Amniotic epithelial cell (primary cell): ENCODE measurements around the gene CEBPA.
"Not testable (repeated sequence)": the region's sequence is repeated elsewhere in the genome, so short reads cannot be mapped to it uniquely, and the experiment has no call there.

ENCODE experiments used
- DNase-seq: peaks from one replicate; pipeline ENCODE4 v3.0.0-alpha.2; 2010; ENCODE audit warnings: low read depth

The CEBPA gene

GRCh38 chr19:33300009-33300893 lies 2.1 kb downstream of the CEBPA start:
- DNase-seq = no peak

GRCh38 chr19:33299051-33299688 lies 3.2 kb downstream of the CEBPA start:
- no peak for DNase-seq

- no peak for DNase-seq
Measured at GRCh38 chr19:33298146-33298911, 4.0 kb downstream of the CEBPA start.

- DNase-seq = no peak
Measured at GRCh38 chr19:33297401-33298145, 4.8 kb downstream of the CEBPA start.

GRCh38 chr19:33296488-33296971 lies 5.8 kb downstream of the CEBPA start:
- no peak for DNase-seq

GRCh38 chr19:33295621-33296487 lies 6.5 kb downstream of the CEBPA start:
- DNase-seq = no peak

- DNase-seq = not testable (repeated sequence)
Measured at GRCh38 chr19:33295046-33295445, 7.3 kb downstream of the CEBPA start.

- no peak for DNase-seq
Measured at GRCh38 chr19:33294058-33294798, 8.1 kb downstream of the CEBPA start.

GRCh38 chr19:33293255-33294057 lies 8.9 kb downstream of the CEBPA start:
- peak; percentile 88 for DNase-seq

GRCh38 chr19:33292595-33293254 lies 9.6 kb downstream of the CEBPA start:
- DNase-seq = peak; percentile 18

- no peak for DNase-seq
Measured at GRCh38 chr19:33291623-33292534, 10.5 kb downstream of the CEBPA start.

GRCh38 chr19:33290956-33291622 lies 11.2 kb downstream of the CEBPA start:
- no peak for DNase-seq

- DNase-seq = no peak
Measured at GRCh38 chr19:33290082-33290815, 12.1 kb downstream of the CEBPA start.

- no peak for DNase-seq
Measured at GRCh38 chr19:33289261-33289660, 13.1 kb downstream of the CEBPA start.

- no peak for DNase-seq
Measured at GRCh38 chr19:33288666-33289065, 13.7 kb downstream of the CEBPA start.

- no peak for DNase-seq
Measured at GRCh38 chr19:33287927-33288326, 14.4 kb downstream of the CEBPA start.
